Measurements from ENCODE around the gene TRAPPC2.
A peak's percentile ranks its signal among the peaks of the same experiment; 100 is the strongest.
"Not testable (repeated sequence)": the region's sequence is repeated elsewhere in the genome, so short reads cannot be mapped to it uniquely, and the experiment has no call there.

The TRAPPC2 gene

DNA sequence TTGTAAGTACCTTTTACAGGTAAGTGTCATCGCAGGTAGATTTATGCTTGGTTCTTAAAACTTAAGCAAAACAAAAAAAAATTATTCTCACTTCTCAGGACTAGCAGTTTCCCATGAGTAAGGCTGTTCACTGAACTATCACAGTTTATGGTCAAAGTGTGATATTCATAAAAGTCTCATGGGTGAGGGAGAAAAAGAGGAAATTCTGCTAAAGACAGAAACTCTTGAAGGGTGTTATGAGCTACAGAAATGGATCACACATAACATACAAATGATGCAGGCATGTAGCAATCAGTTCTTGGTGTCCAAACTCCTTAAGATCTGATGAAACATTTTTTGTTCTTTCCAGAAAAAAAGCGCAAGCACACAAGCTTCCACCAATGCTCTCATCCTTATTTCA lies 37.0 kb downstream of the TRAPPC2 start:
- DNase-seq = no peak

DNA sequence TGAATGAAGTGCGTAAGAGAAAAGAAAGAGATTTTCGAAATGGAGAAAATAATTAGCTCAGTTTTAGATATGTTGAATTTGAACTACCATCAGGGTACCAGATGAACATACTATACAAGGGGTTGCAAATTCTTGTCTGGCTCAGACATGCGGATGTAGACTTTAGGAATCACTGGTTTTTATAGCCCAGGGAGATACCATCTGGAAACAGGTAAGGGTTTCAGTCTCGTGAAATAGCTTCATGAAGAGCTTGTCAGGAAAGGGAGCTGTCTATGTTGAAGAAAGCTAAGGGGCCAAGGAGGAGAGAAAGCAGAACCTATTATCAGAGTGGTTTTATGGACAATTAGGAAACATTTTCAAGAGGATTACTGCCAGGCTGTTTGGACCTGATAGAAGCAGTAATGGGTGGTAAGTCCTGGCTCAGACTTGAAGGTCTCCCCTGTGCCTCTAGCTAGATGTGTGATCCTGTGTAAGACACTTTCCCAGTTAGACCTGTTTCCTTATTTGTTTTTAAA lies 38.8 kb downstream of the TRAPPC2 start:
- DNase-seq = no peak

DNA sequence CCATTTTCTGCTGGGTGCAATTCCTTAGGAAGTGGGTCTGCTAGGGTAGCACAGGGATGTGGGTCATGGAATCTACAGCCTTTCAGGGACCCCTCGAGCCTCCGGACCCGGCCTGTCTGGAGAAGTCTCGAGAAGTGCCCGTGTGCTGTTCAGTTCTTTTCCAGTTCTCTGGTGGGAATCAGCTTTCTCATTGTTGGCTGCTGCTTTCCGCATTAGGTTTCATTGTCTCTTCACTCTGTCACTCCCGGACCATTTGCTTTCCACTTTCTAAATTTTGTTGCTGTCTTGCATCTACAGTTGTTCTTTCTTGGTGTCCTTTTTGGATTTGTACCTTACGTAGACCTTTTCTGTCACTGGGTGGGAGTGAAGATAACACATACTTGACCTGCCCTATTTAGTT lies 39.4 kb downstream of the TRAPPC2 start:
- no peak for DNase-seq

DNA sequence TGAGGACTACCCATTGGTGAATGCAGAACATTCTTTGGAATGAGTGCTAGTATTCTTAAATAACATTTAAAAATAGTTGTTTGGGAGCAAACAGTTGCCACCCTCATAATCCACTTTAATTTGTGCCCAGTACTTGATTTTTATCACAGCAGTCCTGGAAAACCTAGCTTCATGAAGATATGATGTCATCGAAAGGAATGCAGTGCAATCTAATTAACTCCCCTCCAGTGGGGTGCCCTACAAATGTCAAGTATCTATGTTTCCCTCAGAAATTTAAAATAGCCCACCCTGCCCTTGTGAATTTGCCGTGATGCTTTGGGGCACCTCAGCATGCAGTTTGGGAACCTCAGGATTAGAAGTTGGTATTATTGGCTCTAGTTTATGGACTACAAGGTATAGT lies 40.1 kb downstream of the TRAPPC2 start:
- no peak for DNase-seq

DNA sequence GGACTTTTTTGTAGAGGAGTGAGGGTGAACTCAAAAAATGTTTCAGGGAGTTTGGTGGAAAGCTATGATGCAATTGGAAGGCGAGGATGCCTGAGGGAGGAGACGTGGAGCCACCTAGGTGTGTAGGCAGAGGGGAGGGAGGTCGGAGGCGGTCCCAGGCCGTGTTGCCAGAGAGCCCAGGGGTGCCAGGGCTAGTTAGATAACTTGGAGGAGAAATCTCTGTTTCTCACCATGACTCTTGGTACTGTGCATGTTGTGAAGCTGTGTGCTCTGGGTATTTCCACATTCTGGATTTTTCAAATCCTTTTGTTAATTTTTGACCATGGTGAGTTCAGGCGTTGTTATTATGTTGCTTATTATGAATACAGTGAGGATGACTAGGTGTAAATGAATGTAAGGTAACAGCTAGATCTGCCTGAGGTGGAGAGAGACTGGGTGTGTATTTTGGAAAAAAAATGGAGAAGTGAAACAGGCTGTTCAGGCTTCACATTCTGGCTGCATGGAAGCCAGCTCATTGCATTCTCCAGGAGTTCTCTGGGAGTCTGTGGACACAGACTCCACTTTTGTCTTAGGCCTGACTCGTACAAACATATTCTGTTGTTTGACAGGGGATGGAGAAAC lies 41.0 kb downstream of the TRAPPC2 start:
- no peak for DNase-seq

DNA sequence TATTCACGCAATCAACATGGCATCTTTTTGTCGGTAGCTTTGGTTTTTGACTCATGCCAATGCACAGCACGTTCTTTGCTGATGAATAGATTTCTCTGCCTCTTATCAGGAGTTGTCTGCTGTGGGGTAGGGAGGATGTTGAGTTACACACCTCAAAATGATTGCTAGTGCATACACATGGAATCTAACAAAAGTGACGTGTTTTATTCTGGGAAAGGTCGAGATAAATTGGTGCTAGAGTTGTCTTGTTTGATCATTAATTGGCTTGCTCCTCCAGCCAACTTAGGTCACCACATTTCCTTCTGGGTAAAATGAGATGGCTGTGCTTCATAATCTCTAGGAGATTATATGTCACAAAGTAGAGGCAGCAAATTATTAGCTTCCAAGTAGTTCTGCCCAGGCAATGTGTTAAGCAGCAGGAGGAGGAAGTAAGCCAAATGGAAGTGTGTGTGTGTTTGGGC lies 41.6 kb downstream of the TRAPPC2 start:
- no peak for DNase-seq

DNA sequence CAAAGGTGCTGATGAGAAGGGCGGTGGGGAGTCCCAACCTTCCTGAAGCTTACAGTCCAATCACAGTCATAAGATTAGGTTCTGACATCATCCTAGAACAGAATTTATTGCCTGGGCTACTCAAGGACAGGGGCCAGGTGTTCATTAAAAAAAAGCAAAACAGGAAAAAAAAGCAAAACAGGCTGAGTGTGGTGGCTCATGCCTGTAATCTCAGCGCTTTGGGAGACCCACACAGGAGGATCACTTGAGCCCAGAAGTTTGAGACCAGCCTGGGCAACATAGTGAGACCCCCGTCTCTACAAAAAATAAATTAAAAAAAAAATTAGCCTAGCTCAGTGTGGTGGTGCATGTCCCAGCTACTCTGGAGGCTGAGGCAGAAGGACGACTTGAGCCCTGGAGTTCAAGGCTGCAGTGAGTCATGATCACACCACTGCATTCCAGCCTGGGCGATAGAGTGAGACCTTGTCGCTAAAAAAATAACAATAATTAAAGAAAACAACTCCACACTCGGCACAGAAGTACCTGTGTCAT lies 42.5 kb downstream of the TRAPPC2 start:
- DNase-seq = no peak

DNA sequence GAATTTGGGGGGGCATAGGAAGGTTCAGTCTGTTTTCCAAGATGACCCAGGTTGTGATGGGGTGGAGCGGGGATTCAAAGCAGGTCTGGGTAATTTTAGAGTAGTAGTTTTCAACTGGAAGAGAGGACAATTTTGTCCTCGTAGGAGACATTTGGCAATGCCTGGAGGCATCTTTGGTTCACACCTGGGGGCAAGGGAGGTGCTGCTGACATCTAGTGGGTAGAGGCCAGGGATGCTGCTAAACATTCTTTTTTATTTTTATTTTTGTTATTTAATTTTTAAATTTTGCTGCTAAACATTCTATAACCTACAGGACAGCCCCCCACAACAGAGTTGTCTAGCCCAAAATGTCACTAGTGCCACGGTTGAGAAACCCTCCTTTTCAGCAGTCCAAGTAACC lies 43.6 kb downstream of the TRAPPC2 start:
- peak in 1 of 6 experiments; percentile 6 for DNase-seq

DNA sequence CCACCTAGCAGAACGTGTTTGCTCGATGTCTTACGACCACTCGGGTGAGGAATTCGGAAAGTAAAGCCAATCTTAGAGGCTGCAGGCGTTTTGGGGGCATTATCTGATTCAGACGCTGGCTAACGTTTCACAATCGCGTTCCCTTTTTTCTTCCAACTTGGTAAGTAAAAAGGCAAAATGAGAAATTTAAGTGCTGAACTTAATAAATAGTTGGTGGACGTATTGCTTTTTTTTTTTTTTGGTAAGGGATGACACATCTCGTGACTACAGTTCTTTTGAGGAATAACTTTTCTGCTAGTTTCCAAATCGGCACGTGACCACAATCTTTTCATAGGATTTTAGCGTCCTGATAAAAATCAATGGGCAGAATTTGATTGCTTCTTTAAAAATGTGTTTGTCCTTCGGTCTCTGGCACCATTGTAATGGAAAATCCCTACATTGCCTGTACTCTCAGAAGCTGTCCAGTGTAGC lies 44.6 kb downstream of the TRAPPC2 start:
- DNase-seq = no peak

DNA sequence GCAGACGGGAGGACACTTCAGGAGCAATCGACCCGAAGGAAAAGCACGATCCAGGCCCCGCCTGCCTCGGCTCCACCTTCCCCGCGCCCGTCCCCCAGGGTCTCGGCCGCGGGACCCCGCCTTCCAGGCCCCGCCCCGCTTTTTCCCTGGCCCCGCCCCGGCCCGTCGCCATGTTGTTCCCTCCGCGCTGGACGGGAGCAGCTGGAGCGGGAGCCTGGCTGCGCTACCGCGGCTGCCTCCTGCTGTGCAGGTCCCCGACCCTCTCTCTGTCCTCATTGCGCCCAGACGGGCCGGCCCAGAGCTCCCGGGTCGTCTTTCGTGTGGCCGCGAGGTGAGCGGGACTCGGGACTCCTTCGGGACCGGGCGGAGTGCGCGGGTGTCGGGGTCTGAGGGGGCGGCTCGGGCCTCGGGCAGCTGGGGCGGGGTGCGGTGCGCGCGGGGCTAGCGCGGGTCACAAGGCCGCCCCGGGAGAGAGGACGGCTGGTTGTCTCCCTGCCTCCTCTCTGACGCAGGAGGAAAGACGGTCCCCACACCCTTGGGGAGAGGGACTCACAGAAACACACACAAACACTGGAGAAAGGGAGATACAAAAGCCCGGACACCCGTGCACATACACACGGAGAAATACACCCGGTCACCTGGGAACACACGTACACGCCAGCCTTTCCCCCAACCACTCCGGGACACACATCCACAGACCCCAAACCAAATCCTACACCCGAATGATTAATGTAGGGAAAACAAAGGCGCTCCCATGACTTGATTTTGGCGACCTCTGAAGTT lies 45.3 kb downstream of the TRAPPC2 start, which contains the start of gene RAB9A:
Gene RAB9A, plus strand, starts transcription at position 171 of the 783 bp plus-strand sequence. CDS start 19,619 bp downstream, outside the sequence.
- peak; percentile 59 to 78 (median 76) for DNase-seq

DNA sequence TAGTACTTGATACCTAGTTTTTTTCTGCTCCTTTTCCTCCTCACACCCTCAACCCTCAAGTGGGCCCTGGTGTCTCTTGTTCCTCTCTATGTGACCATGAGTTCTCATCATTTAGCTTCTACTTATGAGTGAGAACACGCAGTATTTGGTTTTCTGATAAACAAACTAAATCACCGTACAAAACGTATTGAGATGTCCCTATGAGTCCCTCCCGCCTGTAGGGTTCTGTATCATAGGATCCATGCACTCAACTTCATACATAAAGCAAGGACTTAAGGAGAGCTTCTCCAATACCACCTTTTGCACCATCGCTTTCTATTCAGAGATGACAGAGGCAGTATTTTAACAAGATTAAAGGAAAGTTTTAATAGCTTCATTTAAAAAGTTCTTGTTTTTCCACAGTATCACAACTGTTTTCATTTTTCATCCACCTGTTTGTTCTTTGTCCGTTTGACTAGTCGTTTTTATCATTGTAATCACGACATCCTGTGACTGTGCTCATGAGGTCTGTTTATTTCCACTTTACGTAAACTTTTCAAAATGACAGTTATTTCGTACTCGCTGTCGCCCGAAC lies 45.9 kb downstream of the TRAPPC2 start:
- peak in 1 of 6 experiments; percentile 31 for DNase-seq

DNA sequence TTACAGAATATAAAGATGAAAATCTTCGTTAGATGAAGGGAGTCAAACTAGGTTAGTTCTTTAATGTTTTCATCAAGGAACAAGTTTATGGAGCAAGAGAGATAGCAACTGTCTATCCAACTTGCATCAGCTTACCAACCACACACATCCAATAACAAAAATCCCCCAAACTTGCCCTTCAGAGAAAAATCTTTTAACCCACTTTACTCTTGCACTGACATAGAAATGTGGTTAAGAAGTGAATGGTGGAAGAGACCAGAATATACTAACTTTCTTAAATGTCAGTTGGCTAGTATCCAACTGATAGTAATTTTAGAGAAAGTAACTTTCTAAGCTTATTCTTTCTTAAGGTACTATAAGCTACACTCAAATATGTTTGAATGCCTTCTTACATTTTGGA lies 47.2 kb downstream of the TRAPPC2 start:
- DNase-seq = no peak

DNA sequence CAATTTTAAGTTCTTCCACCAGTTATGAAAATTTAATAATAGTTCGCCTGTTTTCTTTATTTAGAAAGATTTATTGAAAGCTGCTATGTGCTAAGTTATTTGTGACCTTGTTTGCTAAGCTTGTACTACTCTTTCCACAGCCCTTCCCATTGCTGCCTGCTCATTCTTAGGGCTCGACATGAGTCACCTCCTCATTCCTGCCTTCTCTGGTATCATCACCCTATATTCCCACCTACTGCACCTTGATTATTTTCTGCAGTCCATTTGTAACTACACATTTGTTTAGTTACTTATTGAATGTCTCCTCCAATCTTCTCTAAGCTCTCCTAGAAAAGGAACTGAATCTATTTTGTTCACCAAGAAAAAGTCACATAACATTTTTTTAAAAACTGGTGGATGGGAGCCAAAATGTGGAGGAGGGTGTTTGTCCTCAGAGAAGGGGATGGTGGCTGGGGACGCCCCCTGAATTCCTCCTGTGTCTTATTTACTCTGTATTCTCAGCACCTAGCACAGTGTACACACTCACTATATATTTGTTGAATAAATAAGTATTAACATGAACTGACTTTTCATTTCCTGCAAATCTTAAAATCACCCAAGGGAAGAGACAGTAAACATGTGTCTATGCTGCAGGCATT lies 49.2 kb downstream of the TRAPPC2 start:
- DNase-seq = no peak

DNA sequence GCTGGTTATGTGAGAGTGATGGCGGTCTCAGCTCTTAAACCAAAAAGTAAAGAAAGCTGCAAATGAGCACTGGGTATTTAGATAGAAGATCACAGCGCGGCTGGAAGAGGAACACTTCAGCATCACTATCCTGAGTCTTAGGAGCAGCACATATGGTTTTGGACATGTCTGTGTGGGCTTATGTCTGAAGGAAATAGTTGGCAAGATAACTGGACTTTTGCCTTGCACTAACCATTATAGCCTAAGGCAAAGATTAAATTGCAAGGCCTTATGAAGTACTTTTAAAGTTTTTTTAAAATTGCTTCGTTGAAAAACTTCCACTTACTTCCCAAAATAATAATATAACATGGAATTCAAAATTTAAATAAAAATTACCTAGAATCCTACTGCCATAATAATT lies 50.1 kb downstream of the TRAPPC2 start:
- no peak for DNase-seq

DNA sequence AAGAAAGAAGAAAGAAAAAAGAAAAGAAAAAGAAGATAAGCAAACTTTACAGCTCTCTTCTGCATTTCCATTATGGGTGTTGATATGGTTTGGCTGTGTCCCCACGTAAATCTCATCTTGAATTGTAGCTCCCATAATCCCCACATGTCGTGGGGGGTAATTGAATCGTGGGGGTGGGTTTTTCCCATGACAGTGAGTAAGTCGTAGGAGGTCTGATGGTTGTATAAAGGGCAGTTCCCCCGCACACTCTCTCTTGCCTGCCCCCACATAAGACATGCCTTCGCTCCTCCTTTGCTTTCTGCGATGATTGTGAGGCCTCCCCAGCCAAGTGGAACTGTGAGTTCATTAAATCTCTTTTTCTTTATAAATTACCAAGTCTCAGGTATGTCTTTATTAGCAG lies 52.8 kb downstream of the TRAPPC2 start:
- no peak for DNase-seq

DNA sequence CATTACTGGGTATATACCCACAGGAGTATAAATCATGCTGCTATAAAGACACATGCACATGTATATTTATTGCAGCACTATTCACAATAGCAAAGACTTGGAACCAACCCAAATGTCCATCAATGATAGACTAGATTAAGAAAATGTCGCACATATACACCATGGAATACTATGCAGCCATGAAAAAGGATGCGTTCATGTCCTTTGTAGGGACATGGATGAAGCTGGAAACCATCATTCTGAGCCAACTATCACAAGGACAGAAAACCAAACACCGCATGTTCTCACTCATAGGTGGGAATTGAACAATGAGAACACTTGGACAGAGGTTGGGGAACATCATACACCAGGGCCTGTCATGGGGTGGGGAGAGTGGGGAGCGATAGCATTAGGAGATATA lies 54.7 kb downstream of the TRAPPC2 start:
- not testable (repeated sequence) for DNase-seq

DNA sequence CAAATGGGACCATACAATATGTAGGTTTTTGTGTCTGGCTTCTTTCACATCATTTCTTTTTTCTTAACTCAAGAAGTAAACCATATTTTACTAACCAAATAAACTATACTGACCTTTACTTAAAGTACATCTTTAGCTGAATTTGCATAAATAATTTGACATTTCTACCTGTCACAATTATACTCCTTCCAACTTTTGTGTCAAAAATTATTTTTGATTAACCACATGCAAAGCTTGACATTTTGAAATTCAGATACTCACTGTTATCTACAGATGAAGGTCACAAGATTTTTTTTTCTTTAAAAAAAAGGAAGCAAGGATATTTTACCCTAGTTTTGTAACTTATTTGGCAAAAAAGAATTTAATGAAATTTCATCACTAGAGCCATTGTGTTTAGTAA lies 57.5 kb downstream of the TRAPPC2 start:
- DNase-seq = no peak

DNA sequence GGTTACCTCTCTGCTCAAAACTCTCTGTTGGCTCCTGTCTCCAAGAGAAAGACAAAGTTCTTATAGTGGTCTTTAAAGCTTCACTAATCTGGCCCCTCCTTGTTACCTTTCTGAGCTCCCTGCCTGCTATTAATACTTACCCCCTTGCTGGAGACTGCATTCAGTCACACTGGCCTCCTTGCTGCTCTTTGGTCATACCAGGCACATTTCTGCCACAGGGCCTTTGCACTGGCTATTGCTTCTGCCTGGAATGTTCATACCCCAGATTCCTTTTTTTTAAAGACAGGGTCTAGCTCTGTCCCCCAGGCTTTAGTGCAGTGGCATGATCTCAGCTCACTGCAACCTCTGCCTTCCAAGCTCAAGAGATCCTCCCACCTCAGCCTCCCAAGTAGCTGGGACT lies 61.4 kb downstream of the TRAPPC2 start:
- no peak for DNase-seq

DNA sequence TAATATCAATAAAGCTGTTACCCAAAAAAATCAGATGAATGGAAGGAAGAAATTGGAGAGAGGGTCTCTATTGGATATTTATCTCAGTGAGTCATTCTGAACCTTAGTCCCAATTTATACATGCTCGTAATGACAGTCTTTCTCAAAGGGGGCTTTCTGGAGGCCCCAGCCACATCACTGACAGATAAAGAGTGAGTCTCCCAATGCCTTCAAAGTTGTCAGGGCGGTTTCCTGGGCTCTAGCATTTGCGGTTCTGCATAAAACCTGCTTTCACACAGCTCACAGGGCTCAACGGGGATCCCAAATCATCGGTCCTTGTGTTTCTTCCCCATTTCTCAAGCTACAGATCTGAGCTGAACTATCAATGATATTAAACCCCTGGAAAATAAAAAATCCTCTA lies 64.2 kb downstream of the TRAPPC2 start:
- no peak for DNase-seq

DNA sequence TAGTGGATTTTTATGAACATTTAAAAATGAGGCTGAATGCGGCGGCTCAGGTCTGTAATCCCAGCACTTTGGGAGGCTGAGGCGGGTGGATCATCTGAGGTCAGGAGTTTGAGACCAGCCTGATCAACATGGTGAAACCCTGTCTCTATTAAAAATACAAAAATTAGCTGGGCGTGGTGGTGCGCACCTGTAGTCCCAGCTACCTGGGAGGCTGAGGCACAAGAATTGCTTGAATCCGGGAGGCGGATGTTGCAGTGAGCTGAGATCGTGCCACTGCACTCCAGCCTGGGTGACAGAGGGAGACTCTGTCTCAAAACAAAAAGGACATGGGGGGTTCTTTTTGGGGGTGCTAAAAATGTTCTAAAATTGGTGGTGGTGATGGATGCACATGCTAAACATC lies 64.7 kb downstream of the TRAPPC2 start:
- not testable (repeated sequence) for DNase-seq

DNA sequence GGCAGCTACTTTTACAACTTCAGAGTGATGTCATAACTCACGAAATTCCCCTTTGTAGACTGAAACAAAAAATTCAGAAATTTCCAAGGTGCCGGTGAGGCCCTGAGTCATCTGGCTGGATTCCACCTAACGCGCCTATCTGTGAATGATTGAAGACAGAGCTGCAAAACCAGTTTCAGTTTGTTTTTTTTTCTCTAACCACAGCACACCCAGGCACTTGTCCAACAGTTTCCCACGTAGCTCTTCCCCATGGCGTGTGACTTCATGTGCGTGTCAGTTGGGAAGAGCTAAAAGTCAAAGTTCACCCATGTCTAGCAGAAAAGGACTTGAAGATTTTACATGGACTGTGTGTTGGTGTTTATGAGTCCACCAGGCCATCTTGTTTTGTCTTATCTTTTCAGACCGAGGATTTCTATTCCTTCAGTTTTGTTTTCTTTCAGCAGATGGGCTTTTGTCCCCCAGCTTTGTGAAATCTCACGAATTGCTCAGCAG lies 65.1 kb downstream of the TRAPPC2 start:
- peak in 1 of 6 experiments; percentile 28 for DNase-seq

DNA sequence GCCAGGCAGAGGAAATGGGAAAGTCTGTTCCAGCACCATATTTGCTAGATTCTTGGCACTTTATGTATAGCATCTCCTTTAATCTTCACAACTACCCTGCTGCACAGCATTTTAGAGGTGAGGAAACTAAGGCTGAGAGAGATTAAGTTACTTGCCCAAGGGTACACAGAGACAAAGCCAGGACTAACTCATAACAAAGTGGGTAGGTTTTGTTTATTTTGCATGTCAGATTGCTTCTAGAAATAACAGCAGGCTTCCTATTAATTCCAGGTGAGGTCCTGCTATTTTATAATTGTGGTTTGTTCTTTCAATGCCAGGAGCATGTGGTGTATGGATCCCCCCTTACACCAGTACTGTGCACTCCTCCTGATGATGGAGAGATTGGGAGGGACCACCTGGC lies 66.5 kb downstream of the TRAPPC2 start:
- DNase-seq = no peak

DNA sequence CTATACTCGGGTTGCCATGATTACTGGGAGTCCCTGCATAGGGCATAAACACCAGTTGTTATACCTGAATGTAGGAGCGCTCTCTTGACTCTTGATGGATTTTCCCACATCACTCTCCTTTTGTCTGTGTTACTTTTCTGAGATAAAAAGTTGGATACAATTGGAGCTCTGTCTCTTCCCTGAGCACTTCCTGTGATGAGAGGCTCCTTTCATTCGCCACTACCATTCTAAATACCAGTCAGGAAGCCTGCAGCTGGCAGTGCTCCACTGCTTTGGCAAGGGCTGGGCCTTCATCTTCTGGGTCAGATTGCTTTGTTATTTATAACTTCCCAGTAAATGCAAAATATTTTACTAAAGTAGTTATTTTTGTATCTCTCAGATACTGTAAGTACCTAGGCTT lies 67.6 kb downstream of the TRAPPC2 start:
- DNase-seq = no peak
